ENCODE measurements around the gene PIP5K1A. TPM values are rescaled to one million over a fixed set of nuclear protein-coding genes. Genes with fewer than 3 reads are reported as not detected.
A peak's percentile ranks its signal among the peaks of the same experiment; 100 is the strongest.

The PIP5K1A gene
- total RNA-seq, 3 donors from 2014 or later: 98.5 to 110 (median 100) TPM

GRCh38 chr1:151293093-151293492, 94.7 kb downstream of the PIP5K1A start:
- peaks cover 10% of the 10 kb centered on the region for H3K4me1 Mint-ChIP-seq (ENCODE audit: low read depth)
- H3K9me3 Mint-ChIP-seq: no peaks in the 10 kb centered on the region
- ATAC-seq (peak; percentile 9 to 11), DNase-seq (no peak)
- H3K4me3 Mint-ChIP-seq: no peak overlapping the region
- H3K27me3 Mint-ChIP-seq (ENCODE audit: low read depth): no peaks in the 10 kb centered on the region
- peaks cover 30% of the 10 kb centered on the region for H3K36me3 Mint-ChIP-seq (ENCODE audit: insufficient read depth)

- Mint-ChIP-seq H3K4me3 (no peak overlapping the region), H3K9me3 (no peaks in the 10 kb centered on the region), H3K27me3 (ENCODE audit: low read depth) (no peaks in the 10 kb centered on the region), H3K36me3 (ENCODE audit: insufficient read depth) (peaks cover 36% of the 10 kb centered on the region), H3K4me1 (ENCODE audit: low read depth) (no peaks in the 10 kb centered on the region)
- DNase-seq (no peak), ATAC-seq (no peak)
Observed at GRCh38 chr1:151294742-151295462, 96.5 kb downstream of the PIP5K1A start.

Other genes with a start within 250 kb of the PIP5K1A start
- 100 to 1,000 TPM; 199 to 208 (median 200) TPM for gene CERS2, start 223.7 kb upstream of the PIP5K1A start, total RNA-seq
- gene ANXA9, start 216.3 kb upstream of the PIP5K1A start, total RNA-seq: not detected
- gene MINDY1, start 191.7 kb upstream of the PIP5K1A start, total RNA-seq: 1 to 10 TPM; 5.0 to 7.0 (median 6.5) TPM
- gene PRUNE1, start 190.1 kb upstream of the PIP5K1A start, total RNA-seq: 10 to 100 TPM; 11.0 to 13.7 (median 11.9) TPM
- gene BNIPL, start 162.0 kb upstream of the PIP5K1A start, total RNA-seq: under 1 TPM; 0.22 to 0.53 (median 0.28) TPM
- gene C1orf56, start 150.8 kb upstream of the PIP5K1A start, total RNA-seq: 1 to 10 TPM in 2 of 3 donors, under 1 TPM in 1; 0.99 to 1.3 (median 1.1) TPM
- gene CDC42SE1, start 138.9 kb upstream of the PIP5K1A start, total RNA-seq: 100 to 1,000 TPM; 126 to 148 (median 142) TPM
- 1 to 10 TPM; 2.3 to 2.8 (median 2.6) TPM for gene MLLT11, start 138.2 kb upstream of the PIP5K1A start, total RNA-seq
- 10 to 100 TPM; 22.0 to 25.7 (median 22.2) TPM for gene GABPB2, start 127.8 kb upstream of the PIP5K1A start, total RNA-seq
- gene SEMA6C, start 51.9 kb upstream of the PIP5K1A start, total RNA-seq: 1 to 10 TPM in 1 of 3 donors, under 1 TPM in 2; 0.78 to 1.3 (median 0.84) TPM
- 10 to 100 TPM; 15.8 to 18.3 (median 18.2) TPM for gene TNFAIP8L2, start 41.9 kb upstream of the PIP5K1A start, total RNA-seq
- gene LYSMD1, start 32.6 kb upstream of the PIP5K1A start, total RNA-seq: 1 to 10 TPM; 3.0 to 4.4 (median 3.5) TPM
- gene SCNM1, start 32.4 kb upstream of the PIP5K1A start, total RNA-seq: 10 to 100 TPM; 92.8 to 95.0 (median 93.3) TPM
- 1 to 10 TPM in 2 of 3 donors, under 1 TPM in 1; 0.52 to 2.9 (median 2.3) TPM for gene TMOD4, start 22.6 kb upstream of the PIP5K1A start, total RNA-seq
- 10 to 100 TPM; 72.5 to 81.9 (median 78.1) TPM for gene VPS72, start 8.4 kb upstream of the PIP5K1A start, total RNA-seq
- gene PSMD4, start 56.2 kb downstream of the PIP5K1A start, total RNA-seq: 100 to 1,000 TPM; 336 to 368 (median 350) TPM
- gene ZNF687, start 83.7 kb downstream of the PIP5K1A start, total RNA-seq: 10 to 100 TPM; 25.3 to 27.5 (median 25.9) TPM
- 10 to 100 TPM; 50.9 to 60.2 (median 57.8) TPM for gene PI4KB, start 128.9 kb downstream of the PIP5K1A start, total RNA-seq
- gene RFX5, start 148.7 kb downstream of the PIP5K1A start, total RNA-seq: 10 to 100 TPM; 48.7 to 58.6 (median 50.9) TPM
- gene SELENBP1, start 174.2 kb downstream of the PIP5K1A start, total RNA-seq: under 1 TPM; 0.43 to 0.82 (median 0.63) TPM
- gene PSMB4, start 201.0 kb downstream of the PIP5K1A start, total RNA-seq: 100 to 1,000 TPM; 641 to 690 (median 678) TPM